K562 (cell line): Measurements from ENCODE around the gene TMEM131L. TPM values are rescaled to one million over a fixed set of nuclear protein-coding genes. Genes with fewer than 3 reads are reported as not detected.

Experiments
- ATAC-seq: fragments of 200-7000 bp; cut with Tn5 transposase; 3 replicates; pipeline ENCODE4 v1.9.1; 2020; ENCODE audit warnings: moderate library complexity
- BruUV-seq: library from RNA; stranded (reverse); fragments of 400-500 nt; replicated peaks from 2 replicates; lab custom pipeline; 2021; lab: Mats Ljungman, UMichigan
- CTCF ChIA-PET: fragments of 300-600 bp; formaldehyde crosslinking; extraction: SDS; loops from one replicate; lab custom pipeline; 2021; ENCODE audit warnings: low intra/inter-chr PET ratio; lab: Yijun Ruan, JAX
- POLR2A ChIA-PET: fragments of 300-600, 350-650 bp; sonication (Branson Sonifier 250); formaldehyde crosslinking; extraction: SDS; loops from one replicate; lab custom pipeline; 2021; ENCODE audit warnings: antibody characterized with exemption, inconsistent platforms; lab: Yijun Ruan, JAX
- DNase-seq, 4 experiments: peaks; one replicate each; pipeline versions ENCODE4 v3.0.0 to v3.0.0-alpha.2; 2011 to 2018; ENCODE audit warnings: low spot score in 3 of 4, mixed read lengths in 3 of 4; ENCODE audit errors: extremely low read depth in 1 of 4
- FAIRE-seq: peaks from 2 replicates; lab custom pipeline; 2011; peaks lifted over from hg19 to GRCh38; lab: Jason Lieb, UNC
- H2AFZ ChIP-seq: 2 replicates; pipeline ENCODE4 v1.6.0; 2011; ENCODE audit warnings: low read depth, low read length, control low read depth, inconsistent platforms
- H3K27ac ChIP-seq: fragments of 200-600 bp; 3 replicates; pipeline ENCODE4 v1.8.0; 2011; ENCODE audit warnings: low read depth, mild to moderate bottlenecking, control low read depth, inconsistent platforms, low read length, moderate library complexity, mixed read lengths; ENCODE audit errors: extremely low read depth
- H3K27me3 ChIP-seq, 2 experiments: fragments of 300-600 bp in 1 of 2; 2 replicates in 1 of 2; 3 replicates in 1 of 2; pipeline versions ENCODE4 v1.6.0 to v1.8.0; 2011; ENCODE audit warnings: inconsistent platforms in 2 of 2, low read length in 2 of 2, mild to moderate bottlenecking in 1 of 2, mixed read lengths in 1 of 2, moderate library complexity in 1 of 2; ENCODE audit not compliant: control insufficient read depth in 2 of 2, insufficient read depth in 2 of 2
- H3K36me3 ChIP-seq: fragments of 300-600 bp; 3 replicates; pipeline ENCODE4 v1.8.0; 2011; ENCODE audit warnings: mild to moderate bottlenecking, low read length, inconsistent platforms; ENCODE audit not compliant: control insufficient read depth, insufficient read depth
- H3K4me1 ChIP-seq, 2 experiments: fragments of 200-600 bp in 1 of 2; replicated peaks in 1 of 2; 2 replicates in 1 of 2; 3 replicates in 1 of 2; pipeline versions ENCODE4 v1.5.1 to v1.8.0; 2011; ENCODE audit warnings: inconsistent platforms in 2 of 2, low read length in 2 of 2, mild to moderate bottlenecking in 1 of 2, mixed read lengths in 1 of 2, moderate library complexity in 1 of 2; ENCODE audit not compliant: control insufficient read depth in 2 of 2, insufficient read depth in 2 of 2
- H3K4me2 ChIP-seq: 2 replicates; pipeline ENCODE4 v1.6.1; 2011; ENCODE audit warnings: low read length, control low read depth, inconsistent platforms, mixed read lengths; ENCODE audit not compliant: insufficient read depth
- H3K4me3 ChIP-seq: fragments of 200-600 bp; sonication (generic), shearing (Covaris generic); 2 replicates; pipeline ENCODE4 v1.5.1; 2016; ENCODE audit warnings: control low read depth, inconsistent platforms
- H3K79me2 ChIP-seq: fragments of 200-600 bp; 3 replicates; pipeline ENCODE4 v1.8.0; 2011; ENCODE audit warnings: low read length, inconsistent platforms; ENCODE audit not compliant: control insufficient read depth, insufficient read depth
- H3K9ac ChIP-seq, 2 experiments: 2 replicates each; pipeline versions ENCODE4 v1.6.0 to v1.6.1; 2011; ENCODE audit warnings: low read depth in 2 of 2, low read length in 2 of 2, control low read depth in 1 of 2, inconsistent platforms in 1 of 2, mild to moderate bottlenecking in 1 of 2, mixed read lengths in 1 of 2; ENCODE audit not compliant: insufficient read depth in 1 of 2
- H3K9me1 ChIP-seq: one replicate; pipeline ENCODE4 v1.6.0; 2011; ENCODE audit warnings: inconsistent platforms, mild to moderate bottlenecking, low read length, moderate library complexity; ENCODE audit not compliant: control insufficient read depth, insufficient read depth
- H3K9me3 ChIP-seq: replicated peaks from 2 replicates; pipeline ENCODE4 v1.5.1; 2011; ENCODE audit warnings: low read depth, low read length, inconsistent platforms; ENCODE audit not compliant: control insufficient read depth, insufficient read depth
- H4K20me1 ChIP-seq: replicated peaks from 2 replicates; pipeline ENCODE4 v1.6.1; 2011; ENCODE audit warnings: low read length, inconsistent platforms, mixed read lengths; ENCODE audit not compliant: control insufficient read depth, insufficient read depth
- BDP1 ChIP-seq: IDR thresholded peaks from 3 replicates; pipeline ENCODE4 v1.6.1; 2011; ENCODE audit not compliant: insufficient read length, insufficient read depth
- CHD2 ChIP-seq: IDR thresholded peaks from 2 replicates; pipeline ENCODE4 v1.6.1; 2011; ENCODE audit warnings: low read depth, low read length
- DMBX1 ChIP-seq: fragments of 250-450 bp; sonication (Bioruptor Pico); IDR thresholded peaks from 2 replicates; pipeline ENCODE4 v1.8.0; 2022; ENCODE audit warnings: inconsistent platforms, mild to moderate bottlenecking, moderate library complexity, borderline replicate concordance
- E2F3 ChIP-seq: fragments of 250-450 bp; sonication (Bioruptor Pico); IDR thresholded peaks from 2 replicates; pipeline ENCODE4 v1.4.0; 2020; ENCODE audit warnings: mild to moderate bottlenecking
- E2F6 ChIP-seq, 2 experiments: IDR thresholded peaks; 2 replicates each; pipeline ENCODE4 v1.6.1; 2011; ENCODE audit warnings: borderline replicate concordance in 1 of 2, control low read depth in 1 of 2, low read depth in 1 of 2, low read length in 1 of 2, mild to moderate bottlenecking in 1 of 2, mixed read lengths in 1 of 2, moderate library complexity in 1 of 2; ENCODE audit not compliant: insufficient read depth in 1 of 2, insufficient read length in 1 of 2, poor library complexity in 1 of 2, severe bottlenecking in 1 of 2; ENCODE audit errors: extremely low read depth in 1 of 2
- GTF2F1 ChIP-seq: IDR thresholded peaks from 2 replicates; pipeline ENCODE4 v1.6.1; 2011; ENCODE audit warnings: low read depth, low read length, improper control_type of control experiment
- NEUROD1 ChIP-seq: fragments of 150-350 bp; IDR thresholded peaks from 2 replicates; pipeline ENCODE4 v1.6.1; 2014; ENCODE audit warnings: borderline replicate concordance, low read length, low read depth; ENCODE audit not compliant: partially characterized antibody
- NFATC3 ChIP-seq: fragments of 450-650 bp; IDR thresholded peaks from 2 replicates; pipeline ENCODE4 v1.6.1; 2017; ENCODE audit warnings: mild to moderate bottlenecking
- POLR2H ChIP-seq: IDR thresholded peaks from 2 replicates; pipeline ENCODE4 v1.6.1; 2016; ENCODE audit warnings: missing genetic modification characterization, low read depth, mild to moderate bottlenecking, control low read depth, missing compliant biosample characterization, moderate library complexity
- RBM39 ChIP-seq: fragments of 200-400 bp; formaldehyde crosslinking; optimal IDR thresholded peaks from 2 replicates; pipeline ENCODE3; 2018; ENCODE audit warnings: low read depth, low read length
- RCOR1 ChIP-seq, 2 experiments: IDR thresholded peaks; 2 replicates each; pipeline ENCODE4 v1.6.1; 2012; ENCODE audit warnings: low read depth in 2 of 2, low read length in 2 of 2, borderline replicate concordance in 1 of 2, improper control_type of control experiment in 1 of 2
- SIN3A ChIP-seq, 2 experiments: fragments of 150-350 bp in 1 of 2; IDR thresholded peaks; 2 replicates each; pipeline ENCODE4 v1.6.1; 2011 to 2016; ENCODE audit warnings: borderline replicate concordance in 2 of 2, low read depth in 2 of 2, low read length in 2 of 2, mild to moderate bottlenecking in 2 of 2, moderate library complexity in 2 of 2; ENCODE audit not compliant: control insufficient read depth in 1 of 2
- TAF1 ChIP-seq: IDR thresholded peaks from 2 replicates; pipeline ENCODE4 v1.6.1; 2011; ENCODE audit warnings: mild to moderate bottlenecking, low read length, moderate library complexity; ENCODE audit not compliant: insufficient read depth, control insufficient read depth, severe bottlenecking; ENCODE audit errors: extremely low read depth
- TEAD1 ChIP-seq, 2 experiments: fragments of 450-650 bp in 1 of 2; sonication (generic) in 1 of 2; formaldehyde crosslinking; IDR thresholded peaks; 2 replicates each; pipeline versions ENCODE4 v1.4.0 to v1.8.0; 2020 to 2022; ENCODE audit warnings: mild to moderate bottlenecking in 2 of 2, missing genetic modification reagents in 1 of 2
- TSHZ1 ChIP-seq: fragments of 250-450 bp; sonication (Bioruptor Pico); IDR thresholded peaks from 2 replicates; pipeline ENCODE4 v1.4.0; 2020; ENCODE audit warnings: mild to moderate bottlenecking, moderate library complexity
- ZBTB34 ChIP-seq: fragments of 250-450 bp; sonication (Bioruptor Pico); IDR thresholded peaks from 2 replicates; pipeline ENCODE4 v1.8.0; 2021; ENCODE audit warnings: mild to moderate bottlenecking, moderate library complexity
- ZZZ3 ChIP-seq: fragments of 450-650 bp; IDR thresholded peaks from 2 replicates; pipeline ENCODE4 v1.6.1; 2016; ENCODE audit warnings: antibody characterized with exemption, mild to moderate bottlenecking, moderate library complexity
- in situ Hi-C: fragments of 300-500 bp; cut with MboI; formaldehyde crosslinking; loops from 4 replicates; pipeline ENCODE4 v1.15.0; 2018; ENCODE audit warnings: inconsistent platforms, mixed read lengths
- intact Hi-C: fragments of 100-400 bp; cut with micrococcal nuclease; formaldehyde crosslinking; loops from 2 replicates; pipeline ENCODE4 v1.14.2; 2022
- polyA plus RNA-seq, 8 experiments: library from polyadenylated mRNA; depleted of rRNA in 4 of 8; stranded (reverse) in 5 of 8; unstranded in 3 of 8; fragments of >200 nt; fragmentation: Nextera tagmentation in 2 of 8; fragmentation: Illumina TruSeq in 1 of 8; extraction: Ambion mirVana in 2 of 8; extraction: Trizol in 1 of 8; gene quantifications; 2 replicates each; pipeline versions ENCODE4 v1.2.1 to v1.2.3, GENCODE V29; 2011 to 2014; ENCODE audit warnings: inconsistent platforms in 1 of 8, missing spikeins in 1 of 8
- total RNA-seq, 7 experiments: library from RNA; depleted of rRNA in 6 of 7; stranded (reverse); fragments of >200 nt in 6 of 7; fragmentation: Illumina TruSeq in 2 of 7; extraction: Trizol in 2 of 7; gene quantifications; 2 replicates each; pipeline versions ENCODE4 v1.2.1 to v1.2.3, GENCODE V29; 2011 to 2021; ENCODE audit warnings: low replicate concordance in 1 of 7

TMEM131L gene
- total and polyA plus RNA-seq, 9 of the 15 experiments (the other 6 are each of a cell fraction or from before 2014, with no cell fraction given), result 1.2 to 20.8 (median 12.9) TPM

GRCh38 chr4:153533387-153533786 lies 67.2 kb downstream of the TMEM131L start:
- DNase-seq, result no peak
- Histone ChIP-seq H3K4me2 (no peak overlapping the region), H3K36me3 (no peaks in the 10 kb centered on the region; the same call in none of the 3 replicates), H3K4me3 (no peak overlapping the region), H3K9me3 (no peaks in the 10 kb centered on the region), H4K20me1 (0 out of 2 replicates have a peak, but pooled peaks cover 11% of the 10 kb centered on the region), H3K9me1 (peaks cover 6% of the 10 kb centered on the region), H3K79me2 (peaks cover 58% of the 10 kb centered on the region), H3K4me1 (peaks cover 9 to 29% of the 10 kb centered on the region in 2 experiments; a peak in 4 of 5 replicates), H3K27ac (no peak overlapping the region), H2AFZ (no peak overlapping the region), H3K27me3 (no peaks in the 10 kb centered on the region), H3K9ac (no peak overlapping the region)
- no TSS peak for BruUV-seq
- CTCF ChIA-PET, result no interaction called here
- in situ Hi-C loops, result no loop called here
- POLR2A ChIA-PET, result interaction anchor here (0.7 to 1.2 kb wide), 2 partner anchors 34 to 101 kb away, joined by 4 read pairs; no protein-coding TSS in a partner anchor
- intact Hi-C loops, result no loop called here
- ATAC-seq, result no peak
- FAIRE-seq, result no peak
- TF ChIP-seq NEUROD1 (no peak), POLR2H (no peak), ZZZ3 (no peak), RCOR1 (IDR thresholded peaks at IDR 0.05; ENCODE audit: borderline replicate concordance in 1 of 2, low read depth in 2 of 2, low read length in 2 of 2) (no peak), RBM39 (no peak), CHD2 (no peak), E2F6 (IDR thresholded peaks at IDR 0.05; ENCODE audit: borderline replicate concordance in 1 of 2, extremely low read depth in 1 of 2, insufficient read depth in 1 of 2, insufficient read length in 1 of 2, low read depth in 1 of 2, low read length in 1 of 2, poor library complexity in 1 of 2, severe bottlenecking in 1 of 2) (no peak), NFATC3 (no peak), DMBX1 (CRISPR knock-in tag) (no peak), TSHZ1 (CRISPR knock-in tag) (no peak), ZBTB34 (no peak), BDP1 (no peak), SIN3A (IDR thresholded peaks at IDR 0.05; ENCODE audit: borderline replicate concordance in 2 of 2, control insufficient read depth in 1 of 2, low read depth in 2 of 2, low read length in 2 of 2) (no peak), TAF1 (no peak), TEAD1 (CRISPR knock-in tag; IDR thresholded peaks at IDR 0.05) (no peak), GTF2F1 (no peak), E2F3 (CRISPR knock-in tag) (no peak)
